Ishikawa (cell line): ENCODE data around the gene NOS1AP.

Experiments used
- CEBPB ChIP-seq: IDR thresholded peaks from 2 replicates; pipeline ENCODE4 v1.6.1; 2012
- CREB1 ChIP-seq: IDR thresholded peaks from 2 replicates; pipeline ENCODE4 v1.6.1; 2012; ENCODE audit warnings: low read depth
- EP300 ChIP-seq: IDR thresholded peaks from 2 replicates; pipeline ENCODE4 v1.6.1; 2012; ENCODE audit warnings: borderline replicate concordance
- TAF1 ChIP-seq: IDR thresholded peaks from 2 replicates; pipeline ENCODE4 v1.6.1; 2012; ENCODE audit warnings: low read depth, mild to moderate bottlenecking

- no peak for TF ChIP-seq EP300
- no peak for TF ChIP-seq CEBPB
- TF ChIP-seq TAF1 = no peak
- TF ChIP-seq CREB1 = no peak
These were observed 179.5 kb downstream of the NOS1AP start for GRCh38 chr1:162248854-162249535.
